Measurements from ENCODE around the gene RGP1. TPM values are rescaled to one million over a fixed set of nuclear protein-coding genes. Genes with fewer than 3 reads are reported as not detected.

RGP1 gene
- polyA plus RNA-seq, 3 donors, result 7.3 to 16.0 (median 9.9) TPM

GRCh38 chr9:35791297-35791921 lies 42.3 kb downstream of the RGP1 start, which contains the start of gene NPR2:
TSS of gene NPR2 (plus strand) at chr9:35791591. CDS start at chr9:35792409, 818 bp downstream.
- H3K27ac ChIP-seq (ENCODE audit: low read depth, low read length), result no peak within 1 kb of the TSS
- WGBS, 3 donors, result 7 to 26% (median 17%) methylated on average over 17 to 63 of the region's 64 CpGs

- no peak overlapping the region for H3K27ac ChIP-seq (ENCODE audit: low read depth, low read length)
- WGBS, 3 donors, result 80 to 88% (median 82%) methylated on average over 32 to 34 of the region's 34 CpGs
These were observed 43.1 kb downstream of the RGP1 start for GRCh38 chr9:35792024-35792813.

DNA sequence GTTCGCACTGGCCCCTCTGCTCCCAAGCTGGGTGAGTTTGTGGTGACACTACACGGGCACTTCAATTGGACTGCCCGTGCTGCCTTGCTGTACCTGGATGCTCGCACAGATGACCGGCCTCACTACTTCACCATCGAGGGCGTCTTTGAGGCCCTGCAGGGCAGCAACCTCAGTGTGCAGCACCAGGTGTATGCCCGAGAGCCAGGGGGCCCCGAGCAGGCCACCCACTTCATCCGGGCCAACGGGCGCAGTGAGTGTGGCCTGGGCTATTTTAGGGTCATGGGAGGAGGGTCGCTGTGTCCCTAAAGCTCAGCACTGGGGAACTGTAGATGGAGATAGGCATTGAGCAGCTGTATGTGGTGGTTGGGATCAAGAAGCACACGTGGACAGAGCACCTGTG lies 43.7 kb downstream of the RGP1 start:
- 88 to 93% (median 93%) methylated on average over 14 of the region's 14 CpGs for WGBS, 3 donors
- no peak overlapping the region for H3K27ac ChIP-seq (ENCODE audit: low read depth, low read length)

GRCh38 chr9:35793461-35793860 lies 44.4 kb downstream of the RGP1 start:
- 50 to 77% (median 74%) methylated on average over 2 of the region's 2 CpGs for WGBS, 3 donors
- H3K27ac ChIP-seq (ENCODE audit: low read depth, low read length), result no peak overlapping the region

DNA sequence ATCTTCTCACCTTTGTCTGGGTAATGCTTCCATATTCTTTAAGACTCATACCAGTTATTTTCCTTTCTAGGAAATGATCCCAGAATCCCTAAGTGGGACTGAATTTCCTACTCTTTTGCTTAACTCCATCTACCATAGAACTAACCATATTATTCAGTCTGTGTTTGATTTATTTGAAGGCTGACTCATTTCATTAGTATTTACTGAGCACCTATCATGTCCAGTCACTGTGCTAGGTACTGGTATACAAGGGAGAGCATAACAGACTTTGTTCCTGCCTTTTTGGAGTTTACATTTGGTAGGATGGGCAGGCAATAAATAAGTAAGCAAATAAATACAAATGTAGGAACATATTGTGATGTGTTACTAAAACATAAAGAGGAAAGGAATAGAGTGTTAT lies 46.6 kb downstream of the RGP1 start:
- no peak overlapping the region for H3K27ac ChIP-seq (ENCODE audit: low read depth, low read length)

DNA sequence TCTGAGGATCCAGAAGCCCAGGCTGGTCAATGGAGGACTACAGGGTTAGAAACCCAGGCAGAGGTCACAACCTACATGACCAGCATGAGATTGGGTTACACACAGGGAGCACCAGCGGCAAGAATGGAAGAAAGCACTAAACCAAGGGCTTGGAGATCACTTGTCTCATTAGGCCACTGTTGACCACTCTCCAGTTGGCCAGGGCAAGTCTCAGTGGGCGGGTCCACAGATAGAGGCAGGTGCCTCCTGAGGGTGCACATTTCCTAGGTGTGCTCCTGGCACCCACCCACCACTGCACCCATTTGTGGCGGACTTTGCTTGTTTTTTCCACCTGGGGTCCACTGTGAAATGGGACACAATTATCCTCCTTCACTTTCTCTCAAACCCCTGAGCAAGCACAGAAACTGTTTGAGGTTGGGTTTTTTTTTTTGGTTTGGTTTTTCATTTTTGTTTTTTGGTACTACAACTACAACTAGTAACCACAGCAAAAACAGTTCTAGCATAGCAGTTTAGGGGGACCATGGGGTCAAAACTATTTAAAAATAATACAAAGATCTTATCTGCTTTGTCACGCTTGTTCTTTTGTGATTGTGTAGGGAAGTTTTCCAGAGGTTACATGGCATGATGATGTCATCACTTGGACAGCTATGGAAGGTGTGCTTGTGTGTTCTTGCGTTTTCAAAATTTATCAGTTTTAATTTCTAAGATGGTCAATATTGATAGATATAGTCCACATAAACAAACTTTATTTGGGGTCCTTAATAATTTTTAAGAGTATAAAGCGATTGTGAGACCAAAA lies 48.4 kb downstream of the RGP1 start:
- 82 to 89% (median 89%) methylated on average over 6 of the region's 6 CpGs for WGBS, 3 donors
- no peak overlapping the region for H3K27ac ChIP-seq (ENCODE audit: low read depth, low read length)

DNA sequence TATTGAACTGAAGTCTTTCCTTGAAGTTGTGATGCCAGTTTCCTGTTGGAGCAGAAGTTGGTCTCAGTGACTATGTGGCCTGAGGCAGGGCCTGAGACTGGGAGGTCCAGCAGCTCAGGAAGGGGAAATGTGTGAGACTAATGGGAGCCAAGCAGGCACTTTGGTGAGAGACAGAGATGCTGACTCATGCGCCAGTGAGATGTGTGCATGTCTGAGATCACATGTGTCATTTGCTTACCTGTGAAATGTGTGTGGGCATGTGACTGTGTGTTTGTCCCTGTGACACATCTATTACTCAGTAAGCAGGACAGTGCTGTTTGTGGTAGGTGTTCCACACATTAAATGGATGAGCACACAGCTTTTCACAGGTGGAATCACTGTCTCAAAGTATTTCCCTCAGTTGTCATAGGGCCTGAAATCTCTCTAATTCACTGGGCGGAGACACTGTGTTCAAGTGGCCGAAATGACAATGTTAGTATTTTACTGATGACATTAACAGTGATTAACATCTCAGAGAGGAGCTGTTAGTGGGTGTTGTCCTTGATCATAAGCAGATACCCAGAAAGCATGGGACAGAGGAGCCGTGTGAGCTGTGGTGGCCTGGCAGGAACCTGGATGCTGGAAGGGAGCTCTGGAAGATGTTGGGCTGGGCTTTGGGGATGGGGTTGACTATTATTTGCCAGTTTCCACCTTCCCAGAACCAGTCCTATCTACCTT lies 49.7 kb downstream of the RGP1 start:
- no peak overlapping the region for H3K27ac ChIP-seq (ENCODE audit: low read depth, low read length)
- 88 to 90% (median 88%) methylated on average over 4 of the region's 4 CpGs for WGBS, 3 donors

DNA sequence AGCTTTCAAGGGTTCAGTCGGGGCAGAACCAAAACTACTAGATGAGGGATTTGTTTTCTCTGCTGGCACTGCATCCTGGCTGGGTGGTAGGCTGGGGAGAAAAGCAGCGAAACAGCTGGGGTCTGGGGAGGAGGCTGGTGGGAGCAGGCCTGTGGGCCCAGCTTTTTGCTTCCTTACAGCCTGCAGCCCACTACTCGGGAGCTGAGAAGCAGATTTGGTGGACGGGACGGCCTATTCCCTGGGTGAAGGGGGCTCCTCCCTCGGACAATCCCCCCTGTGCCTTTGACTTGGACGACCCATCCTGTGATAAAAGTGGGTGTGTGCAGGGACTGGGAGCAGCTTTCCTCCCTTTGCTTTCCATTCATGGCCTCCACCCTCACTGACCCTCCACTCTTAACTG lies 51.4 kb downstream of the RGP1 start:
- WGBS, 3 donors, result 74 to 81% (median 79%) methylated on average over 5 to 7 of the region's 7 CpGs
- H3K27ac ChIP-seq (ENCODE audit: low read depth, low read length), result no peak overlapping the region

GRCh38 chr9:35801328-35802128 lies 52.4 kb downstream of the RGP1 start:
- H3K27ac ChIP-seq (ENCODE audit: low read depth, low read length), result no peak overlapping the region
- 86 to 91% (median 90%) methylated on average over 13 of the region's 13 CpGs for WGBS, 3 donors

DNA sequence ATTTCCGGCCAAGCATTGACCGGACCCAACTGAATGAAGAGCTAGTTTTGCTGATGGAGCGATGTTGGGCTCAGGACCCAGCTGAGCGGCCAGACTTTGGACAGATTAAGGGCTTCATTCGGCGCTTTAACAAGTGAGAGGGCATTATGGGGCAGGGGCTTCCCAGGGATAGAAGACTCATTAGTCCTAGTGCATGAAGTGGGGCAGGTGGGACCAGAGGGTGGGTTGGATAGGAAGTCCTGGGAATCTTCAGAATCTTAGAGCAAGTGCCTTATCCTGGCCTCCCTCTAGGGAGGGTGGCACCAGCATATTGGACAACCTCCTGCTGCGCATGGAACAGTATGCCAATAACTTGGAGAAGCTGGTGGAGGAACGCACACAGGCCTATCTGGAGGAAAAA lies 57.0 kb downstream of the RGP1 start:
- no peak overlapping the region for H3K27ac ChIP-seq (ENCODE audit: low read depth, low read length)
- 97 to 98% (median 98%) methylated on average over 8 of the region's 8 CpGs for WGBS, 3 donors

Other genes starting within 250 kb of the RGP1 start
- 10 to 100 TPM; 22.6 to 98.7 (median 59.2) TPM for gene TESK1, start 144.0 kb upstream of the RGP1 start, polyA plus RNA-seq
- 1 to 10 TPM; 1.7 to 3.0 (median 1.8) TPM for gene CD72, start 130.9 kb upstream of the RGP1 start, polyA plus RNA-seq
- 1 to 10 TPM in 2 of 3 donors, under 1 TPM in 1; 0.58 to 3.3 (median 1.0) TPM for gene SIT1, start 98.4 kb upstream of the RGP1 start, polyA plus RNA-seq
- 10 to 100 TPM in 2 of 3 donors, not detected in 1; 37.0 to 41.8 TPM for gene RMRP, start 91.3 kb upstream of the RGP1 start, polyA plus RNA-seq
- 100 to 1,000 TPM in 1 of 3 donors, 10 to 100 TPM in 2; 35.5 to 121 (median 54.4) TPM for gene CCDC107, start 91.0 kb upstream of the RGP1 start, polyA plus RNA-seq
- under 1 TPM; 0.22 to 0.82 (median 0.66) TPM for gene ARHGEF39, start 84.1 kb upstream of the RGP1 start, polyA plus RNA-seq
- 10 to 100 TPM in 1 of 3 donors, 1 to 10 TPM in 2; 2.2 to 45.4 (median 7.4) TPM for gene CA9, start 75.4 kb upstream of the RGP1 start, polyA plus RNA-seq
- 100 to 1,000 TPM in 2 of 3 donors, 10 to 100 TPM in 1; 59.0 to 552 (median 253) TPM for gene TPM2, start 59.4 kb upstream of the RGP1 start, polyA plus RNA-seq
- 100 to 1,000 TPM in 2 of 3 donors, 10 to 100 TPM in 1; 72.4 to 310 (median 201) TPM for gene TLN1, start 17.1 kb upstream of the RGP1 start, polyA plus RNA-seq
- 10 to 100 TPM; 23.1 to 37.0 (median 33.0) TPM for gene CREB3, start 16.6 kb upstream of the RGP1 start, polyA plus RNA-seq
- gene GBA2, start 59 bp upstream of the RGP1 start, polyA plus RNA-seq, result 10 to 100 TPM; 24.0 to 48.8 (median 36.8) TPM
- under 1 TPM in 2 of 3 donors, not detected in 1; 0.30 to 1.00 TPM for gene MSMP, start 5.0 kb downstream of the RGP1 start, polyA plus RNA-seq
- 10 to 100 TPM in 2 of 3 donors, 1 to 10 TPM in 1; 4.9 to 27.1 (median 18.3) TPM for gene NPR2, start 42.3 kb downstream of the RGP1 start, polyA plus RNA-seq
- under 1 TPM; 0.78 to 0.90 (median 0.80) TPM for gene SPAG8, start 63.0 kb downstream of the RGP1 start, polyA plus RNA-seq
- 100 to 1,000 TPM in 1 of 3 donors, 10 to 100 TPM in 2; 54.7 to 111 (median 63.3) TPM for gene HINT2, start 65.8 kb downstream of the RGP1 start, polyA plus RNA-seq
- gene FAM221B, start 79.4 kb downstream of the RGP1 start, polyA plus RNA-seq, result under 1 TPM in 1 of 3 donors, not detected in 2; 0.03 TPM
- gene TMEM8B, start 79.9 kb downstream of the RGP1 start, polyA plus RNA-seq, result 1 to 10 TPM; 4.5 to 5.6 (median 5.1) TPM
- not detected for gene OR13J1, start 121.1 kb downstream of the RGP1 start, polyA plus RNA-seq
- 1 to 10 TPM; 3.6 to 9.4 (median 4.1) TPM for gene HRCT1, start 156.9 kb downstream of the RGP1 start, polyA plus RNA-seq
- gene SPAAR, start 160.2 kb downstream of the RGP1 start, polyA plus RNA-seq, result 10 to 100 TPM in 2 of 3 donors, 1 to 10 TPM in 1; 1.5 to 16.9 (median 14.6) TPM
- gene OR2S2, start 208.9 kb downstream of the RGP1 start, polyA plus RNA-seq, result not detected